HepG2 (cell line): ENCODE measurements around the gene TLDC2. TPM values are rescaled to one million over a fixed set of nuclear protein-coding genes. Genes with fewer than 3 reads are reported as not detected.

Experiments used
- ATAC-seq: fragments of 200-7000 bp; cut with Tn5 transposase; 3 replicates; pipeline ENCODE4 v1.9.1; 2020; ENCODE audit warnings: mild to moderate bottlenecking, moderate library complexity
- BruUV-seq: library from RNA; stranded (reverse); fragments of 400-500 nt; replicated peaks from 2 replicates; lab custom pipeline; 2021; lab: Mats Ljungman, UMichigan
- CTCF ChIA-PET: fragments of 300-600 bp; formaldehyde crosslinking; extraction: SDS; loops from one replicate; lab custom pipeline; 2021; ENCODE audit warnings: low total read pairs, inconsistent platforms, low intra/inter-chr PET ratio; lab: Yijun Ruan, JAX
- POLR2A ChIA-PET: fragments of 350-600 bp; sonication (Branson Sonifier 250); formaldehyde crosslinking; loops from one replicate; lab custom pipeline; 2020; ENCODE audit warnings: antibody characterized with exemption, inconsistent platforms; lab: Yijun Ruan, JAX
- DNase-seq: peaks from one replicate; pipeline ENCODE4 v3.0.0-alpha.2; 2015; ENCODE audit warnings: low spot score
- FAIRE-seq: peaks from 3 replicates; lab custom pipeline; 2011; peaks lifted over from hg19 to GRCh38; lab: Jason Lieb, UNC
- H2AFZ ChIP-seq: one replicate; pipeline ENCODE4 v1.6.1; 2011; ENCODE audit warnings: low read length, inconsistent platforms
- H3K27ac ChIP-seq: fragments of 300-600 bp; 3 replicates; pipeline ENCODE4 v1.8.0; 2011; ENCODE audit warnings: mixed run types, mild to moderate bottlenecking, mixed read lengths, low read length, inconsistent platforms; ENCODE audit not compliant: insufficient read depth; ENCODE audit errors: extremely low read length
- H3K27me3 ChIP-seq, 2 experiments: fragments of 200-600 bp in 1 of 2; 2 replicates in 1 of 2; 3 replicates in 1 of 2; pipeline versions ENCODE4 v1.6.0 to v1.8.0; 2011; ENCODE audit warnings: low read length in 2 of 2, mild to moderate bottlenecking in 2 of 2, moderate library complexity in 2 of 2, inconsistent platforms in 1 of 2; ENCODE audit not compliant: insufficient read depth in 2 of 2, control insufficient read depth in 1 of 2
- H3K36me3 ChIP-seq, 2 experiments: fragments of 200-600 bp in 1 of 2; replicated peaks in 1 of 2; 2 replicates in 1 of 2; 3 replicates in 1 of 2; pipeline versions ENCODE4 v1.5.1 to v1.8.0; 2011; ENCODE audit warnings: low read length in 2 of 2, inconsistent platforms in 1 of 2; ENCODE audit not compliant: insufficient read depth in 2 of 2, control insufficient read depth in 1 of 2
- H3K4me1 ChIP-seq: 2 replicates; pipeline ENCODE4 v1.5.1; 2012; ENCODE audit warnings: low read length, inconsistent platforms; ENCODE audit not compliant: insufficient read depth
- H3K4me2 ChIP-seq: 2 replicates; pipeline ENCODE4 v1.6.0; 2011; ENCODE audit warnings: low read depth, low read length, inconsistent platforms
- H3K4me3 ChIP-seq, 3 experiments: fragments of 200-600 bp in 1 of 3; sonication (generic), shearing (Covaris generic) in 1 of 3; replicated peaks in 1 of 3; 2 replicates each; pipeline ENCODE4 v1.5.1; 2011 to 2016; ENCODE audit warnings: low read length in 3 of 3, inconsistent platforms in 2 of 3, low read depth in 2 of 3, mild to moderate bottlenecking in 2 of 3, control low read depth in 1 of 3, mixed read lengths in 1 of 3; ENCODE audit not compliant: insufficient read depth in 1 of 3
- H3K79me2 ChIP-seq: one replicate; pipeline ENCODE4 v1.6.1; 2011; ENCODE audit warnings: low read length, inconsistent platforms; ENCODE audit not compliant: insufficient read depth
- H3K9ac ChIP-seq: 2 replicates; pipeline ENCODE4 v1.6.0; 2011; ENCODE audit warnings: mild to moderate bottlenecking, low read depth, low read length, inconsistent platforms; ENCODE audit not compliant: insufficient read depth
- H3K9me3 ChIP-seq: 2 replicates; pipeline ENCODE4 v1.5.1; 2012; ENCODE audit warnings: mild to moderate bottlenecking, low read length
- H4K20me1 ChIP-seq: 2 replicates; pipeline ENCODE4 v1.6.0; 2011; ENCODE audit warnings: inconsistent platforms, mild to moderate bottlenecking, low read length, moderate library complexity; ENCODE audit not compliant: insufficient read depth
- CBX1 ChIP-seq: IDR thresholded peaks from one replicate; pipeline ENCODE4 v1.6.1; 2016; ENCODE audit warnings: antibody characterized with exemption, low read depth
- DZIP1 ChIP-seq: sonication (generic); formaldehyde crosslinking; IDR thresholded peaks from 2 replicates; pipeline ENCODE4 v1.5.0; 2020; ENCODE audit warnings: mild to moderate bottlenecking, missing genetic modification reagents
- ELF1 ChIP-seq: sonication (generic); formaldehyde crosslinking; IDR thresholded peaks from 2 replicates; pipeline ENCODE4 v1.4.0; 2020; ENCODE audit warnings: missing genetic modification reagents
- HNRNPL ChIP-seq: fragments of 200-400 bp; formaldehyde crosslinking; IDR thresholded peaks from 2 replicates; pipeline ENCODE4 v1.6.1; 2017; ENCODE audit warnings: mild to moderate bottlenecking, low read depth, low read length
- MBNL3 ChIP-seq: fragments of 250-450 bp; sonication (Bioruptor Pico); conservative IDR thresholded peaks from 2 replicates; pipeline ENCODE4 v1.8.0; 2022; ENCODE audit warnings: mild to moderate bottlenecking, inconsistent platforms
- MXI1 ChIP-seq: IDR thresholded peaks from 3 replicates; pipeline ENCODE4 v1.6.1; 2012; ENCODE audit warnings: low read depth, low read length, inconsistent platforms, borderline replicate concordance
- SP1 ChIP-seq, 2 experiments: fragments of 450-650 bp in 1 of 2; sonication (generic) in 1 of 2; formaldehyde crosslinking in 1 of 2; IDR thresholded peaks; 2 replicates each; pipeline versions ENCODE4 v1.4.0 to v1.6.1; 2016 to 2020; ENCODE audit warnings: missing genetic modification reagents in 1 of 2
- THAP8 ChIP-seq: sonication (generic); formaldehyde crosslinking; IDR thresholded peaks from 2 replicates; pipeline ENCODE4 v1.5.1; 2020; ENCODE audit warnings: missing genetic modification reagents, mild to moderate bottlenecking, borderline replicate concordance
- U2AF1 ChIP-seq: fragments of 200-400 bp; formaldehyde crosslinking; optimal IDR thresholded peaks from 2 replicates; pipeline ENCODE3; 2017; ENCODE audit warnings: mild to moderate bottlenecking, low read depth, low read length
- ZBTB34 ChIP-seq: sonication (generic); formaldehyde crosslinking; IDR thresholded peaks from 2 replicates; pipeline ENCODE4 v1.8.0; 2022; ENCODE audit warnings: mild to moderate bottlenecking, missing genetic modification reagents
- ZBTB49 ChIP-seq: sonication (generic); formaldehyde crosslinking; IDR thresholded peaks from 2 replicates; pipeline ENCODE4 v1.4.0; 2020; ENCODE audit warnings: missing genetic modification reagents, borderline replicate concordance
- ZEB1 ChIP-seq: IDR thresholded peaks from 2 replicates; pipeline ENCODE4 v1.6.1; 2012; ENCODE audit warnings: mild to moderate bottlenecking, low read depth, inconsistent platforms; ENCODE audit not compliant: insufficient replicate concordance
- ZFP90 ChIP-seq: sonication (generic); formaldehyde crosslinking; IDR thresholded peaks from 2 replicates; pipeline ENCODE4 v1.8.0; 2022; ENCODE audit warnings: missing genetic modification reagents, mild to moderate bottlenecking, inconsistent platforms, borderline replicate concordance
- ZNF543 ChIP-seq: sonication (generic); formaldehyde crosslinking; IDR thresholded peaks from 2 replicates; pipeline ENCODE4 v1.4.0; 2020; ENCODE audit warnings: mild to moderate bottlenecking, missing genetic modification reagents
- ZNF737 ChIP-seq: sonication (generic); formaldehyde crosslinking; IDR thresholded peaks from 2 replicates; pipeline ENCODE4 v1.5.0; 2020; ENCODE audit warnings: missing genetic modification reagents, mild to moderate bottlenecking, borderline replicate concordance
- WGBS: methylation state at CpG from one replicate; pipeline ENCODE4 v1.1.6; 2017; ENCODE audit warnings: low lambda C conversion rate; 5-methylcytosine and 5-hydroxymethylcytosine counted together
- in situ Hi-C: cut with HindIII; loops from 2 replicates; pipeline ENCODE4 v1.10.0; 2017; ENCODE audit warnings: low pct_unique_long_range_greater_than_20kb; ENCODE audit not compliant: extremely low pct_ligation_motif_present
- intact Hi-C: fragments of 100-400 bp; cut with micrococcal nuclease; formaldehyde crosslinking; loops from one replicate; pipeline ENCODE4 v1.10.0; 2022; ENCODE audit not compliant: unreplicated experiment
- polyA plus RNA-seq, 8 experiments: library from polyadenylated mRNA; depleted of rRNA in 3 of 8; stranded (reverse) in 7 of 8; unstranded in 1 of 8; fragments of >200 nt; fragmentation: Illumina TruSeq in 4 of 8; extraction: Trizol in 4 of 8; gene quantifications; 2 replicates each; pipeline versions ENCODE4 v1.2.1 to v1.2.3, GENCODE V29; 2011 to 2016; ENCODE audit warnings: low read depth in 4 of 8, missing spikeins in 1 of 8, mixed read lengths in 1 of 8; ENCODE audit not compliant: insufficient read depth in 1 of 8
- total RNA-seq, 5 experiments: library from RNA; depleted of rRNA; stranded (reverse); fragments of >200 nt; fragmentation: Illumina TruSeq; extraction: Trizol; gene quantifications; 2 replicates each; pipeline ENCODE4 v1.2.3, GENCODE V29; 2016; ENCODE audit warnings: low read depth in 1 of 5

TLDC2 gene
- total and polyA plus RNA-seq, 2 of the 13 experiments (the other 11 are each of a cell fraction or from before 2014, with no cell fraction given) = 1.5 to 1.6 TPM

GRCh38 chr20:36861875-36862801 lies 13.8 kb upstream of the TLDC2 start:
- in situ Hi-C loops = no loop called here
- ChIA-PET POLR2A (interaction anchor here (0.5 to 4.9 kb wide), 9 partner anchors 8 to 1480 kb away, joined by 3 to 39 read pairs (median 4); partner anchors contain the start of genes DSN1 and TLDC2), CTCF (no interaction called here)
- DNase-seq (peak; percentile 87), FAIRE-seq (peak; percentile 99), ATAC-seq (peak; percentile 63)
- Histone ChIP-seq H3K79me2 (peaks cover 22% of the 10 kb centered on the region), H3K27ac (peak overlapping the region; percentile 36), H3K9ac (peak overlapping the region; percentile 68), H3K36me3 (no peaks in the 10 kb centered on the region; a peak in 2 of 5 replicates), H3K4me2 (peak overlapping the region; percentile 84), H2AFZ (no peak overlapping the region), H3K4me3 (peak overlapping the region; percentile 68 to 86 (median 73)), H3K4me1 (peaks cover 68% of the 10 kb centered on the region), H4K20me1 (no peaks in the 10 kb centered on the region), H3K9me3 (no peaks in the 10 kb centered on the region), H3K27me3 (peaks cover 1 to 17% of the 10 kb centered on the region in 2 experiments; a peak in 1 of 5 replicates)
- TSS peak; percentile 83 for BruUV-seq
- intact Hi-C loops = loop anchor here (1.0 kb wide), 1 partner anchor 10 kb away; no protein-coding TSS in a partner anchor
- 3% methylated on average over 26 of the region's 45 CpGs for WGBS
- TF ChIP-seq ZNF543 (CRISPR knock-in tag) (peak; percentile 22; the same call in 1 of the 2 replicates), U2AF1 (peak; percentile 59), ZBTB49 (CRISPR knock-in tag) (no peak), HNRNPL (peak; percentile 94), MBNL3 (CRISPR knock-in tag) (no peak), THAP8 (CRISPR knock-in tag) (no peak), SP1 (IDR thresholded peaks at IDR 0.05) (no peak), SP1 (CRISPR knock-in tag; IDR thresholded peaks at IDR 0.05) (peak; percentile 59; the same call in 1 of the 2 replicates), ZEB1 (peak; percentile 28), MXI1 (peak; percentile 42; the same call in 1 of the 3 replicates), ZFP90 (CRISPR knock-in tag) (peak; percentile 81; the same call in 1 of the 2 replicates), ELF1 (CRISPR knock-in tag) (peak; percentile 73), DZIP1 (CRISPR knock-in tag) (peak; percentile 38), ZNF737 (CRISPR knock-in tag) (no peak), CBX1 (no peak), ZBTB34 (CRISPR knock-in tag) (peak; percentile 78; the same call in 1 of the 2 replicates)
